GM12891 (cell line): ENCODE measurements around the gene GHRHR.

ENCODE experiments used
- POLR2A ChIP-seq: IDR thresholded peaks from 2 replicates; pipeline ENCODE4 v1.6.1; 2011; ENCODE audit warnings: low read depth, low read length, control low read depth
- POLR2AphosphoS5 ChIP-seq: IDR thresholded peaks from 2 replicates; pipeline ENCODE4 v1.6.1; 2011; ENCODE audit warnings: low read depth, low read length, control low read depth

- no peak for TF ChIP-seq POLR2AphosphoS5
- no peak for TF ChIP-seq POLR2A
Observed at GRCh38 chr7:31004393-31004792, 40.6 kb downstream of the GHRHR start.
